Umbilical cord (tissue), 2 donors: ENCODE data around the gene CA12. TPM values are rescaled to one million over a fixed set of nuclear protein-coding genes. Genes with fewer than 3 reads are reported as not detected.

ENCODE experiments used
- DNase-seq: peaks from one replicate; pipeline ENCODE4 v3.0.0-alpha.2; 2015; ENCODE audit warnings: low spot score
- total RNA-seq: library from RNA; depleted of rRNA; stranded (reverse); fragments of >200 nt; gene quantifications from one replicate; pipeline ENCODE4 v1.2.3, GENCODE V29; 2014; ENCODE audit warnings: low replicate concordance; ENCODE audit not compliant: insufficient read depth

Gene CA12
- total RNA-seq, 1 donor from 2014 or later = 46.9 TPM

DNA sequence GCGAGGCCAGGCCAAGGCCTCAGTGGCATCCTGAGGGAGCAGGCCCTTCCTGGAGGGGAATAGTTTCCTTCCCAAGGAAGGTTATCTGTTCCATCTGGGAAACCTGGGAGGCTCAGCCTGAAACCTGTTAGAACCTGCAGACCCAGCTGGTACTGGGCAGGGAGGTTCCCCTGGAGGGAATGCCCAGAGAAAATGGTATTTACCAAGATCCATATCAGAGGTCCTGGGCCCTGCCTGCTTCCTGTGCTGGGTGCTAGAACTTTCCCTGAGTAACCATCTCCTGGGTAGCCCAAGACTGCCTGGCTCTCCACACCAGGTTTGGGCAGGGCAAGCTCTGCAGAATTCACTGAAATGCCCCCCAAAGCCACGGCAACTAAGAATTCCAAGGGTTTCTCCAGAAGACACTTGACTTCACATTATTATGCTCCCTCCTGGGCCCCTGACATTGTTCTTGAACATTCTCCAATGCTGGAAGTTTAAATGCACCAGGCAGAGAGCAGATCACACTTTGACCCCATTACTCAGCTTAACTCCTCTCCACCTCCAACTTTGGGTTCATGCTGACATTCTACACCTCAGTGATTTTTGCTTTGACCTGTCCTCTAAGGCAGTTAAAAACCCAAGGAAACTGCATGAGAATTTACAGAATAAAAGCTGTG is 2.0 kb downstream of the CA12 start:
- DNase-seq = no peak

DNA sequence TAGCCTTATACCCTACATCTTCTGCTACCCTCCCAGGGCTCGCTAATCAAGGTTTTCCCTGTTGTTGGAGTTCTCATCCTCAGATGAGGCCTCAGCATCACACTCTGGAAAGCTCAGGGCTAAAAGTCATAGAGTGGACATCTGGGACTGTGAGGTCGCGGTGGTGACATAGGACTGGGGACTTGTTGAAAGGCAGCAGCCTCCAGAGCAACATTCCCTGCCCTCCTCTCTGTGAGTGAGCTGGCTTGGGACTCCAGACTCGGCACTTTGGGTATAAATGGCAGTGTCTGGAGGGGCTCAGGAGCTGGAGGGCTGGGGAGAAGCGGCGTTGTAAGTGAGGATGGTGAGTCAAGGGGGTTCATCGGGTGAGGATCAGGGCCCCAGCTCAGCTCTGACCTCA is 2.7 kb downstream of the CA12 start:
- no peak for DNase-seq

DNA sequence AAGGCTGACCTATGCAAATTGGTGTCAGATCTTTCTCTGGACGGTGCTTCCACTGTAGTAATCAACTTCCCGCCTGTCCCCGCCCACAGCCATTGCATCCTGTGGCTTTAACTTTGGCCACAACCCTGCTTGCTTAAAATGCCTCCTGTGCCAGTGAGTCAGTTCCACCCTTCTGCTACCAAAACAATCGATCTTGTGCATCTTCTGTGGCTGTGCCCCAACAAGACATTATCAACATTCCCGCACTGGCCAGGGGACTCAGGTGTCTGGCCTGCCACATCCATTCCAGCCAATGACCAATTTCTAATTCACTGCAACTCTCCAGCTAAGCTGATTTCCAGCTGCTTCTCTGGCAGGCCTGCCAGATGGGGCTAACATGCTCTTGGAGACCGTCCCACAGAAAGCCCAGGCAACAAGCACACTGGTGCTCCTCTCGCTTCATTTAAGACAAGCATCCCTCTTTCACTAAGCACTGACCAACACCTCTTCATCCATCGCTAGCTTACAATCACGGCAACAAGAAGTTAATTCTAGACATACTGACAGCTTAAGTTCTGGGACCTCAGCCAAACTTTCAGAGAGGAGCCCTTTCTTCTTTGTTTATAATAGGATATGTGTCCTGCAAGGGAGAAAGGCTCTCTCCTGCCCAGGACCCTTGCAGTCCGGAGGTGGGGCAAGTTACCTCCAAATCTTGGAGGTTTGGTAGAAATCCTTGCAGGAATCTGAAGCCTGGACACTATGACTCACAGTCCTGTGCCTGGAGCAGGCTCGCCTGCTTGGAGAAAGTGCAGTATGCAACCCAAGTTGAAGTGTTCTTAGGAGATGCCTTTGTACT is 6.7 kb downstream of the CA12 start:
- peak; percentile 77 for DNase-seq

DNA sequence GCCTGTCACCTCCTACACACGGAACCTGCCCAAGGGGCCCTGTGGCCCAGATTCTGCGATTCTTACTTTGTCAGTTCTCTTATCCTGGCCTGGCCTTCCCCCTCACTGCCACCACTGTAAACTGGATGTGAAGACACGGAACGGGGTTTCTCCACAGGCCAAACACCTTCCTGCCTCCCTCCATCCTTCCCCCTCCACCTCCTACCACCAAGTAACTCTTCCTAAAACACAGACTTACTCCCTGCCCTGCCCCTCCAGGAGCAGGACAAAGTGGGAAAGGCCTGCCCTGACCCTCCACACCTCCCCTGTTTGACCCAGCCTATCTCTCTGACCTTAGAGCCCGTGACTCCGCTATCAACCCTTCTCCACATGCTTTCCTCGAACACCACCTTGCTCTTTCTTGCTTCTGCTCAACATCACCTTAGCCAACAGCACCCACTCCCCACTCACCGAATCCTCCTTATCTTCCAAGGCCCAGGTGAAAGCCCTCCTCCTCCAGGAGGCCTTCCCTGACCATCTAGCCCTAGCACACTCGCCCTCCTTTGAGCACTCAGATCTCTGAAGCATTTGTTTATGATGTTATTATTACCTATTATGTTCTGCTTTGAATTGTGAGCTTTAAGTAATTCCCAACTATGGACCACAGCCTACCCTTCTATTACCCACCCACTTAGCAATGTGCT is 7.6 kb downstream of the CA12 start:
- DNase-seq = no peak

DNA sequence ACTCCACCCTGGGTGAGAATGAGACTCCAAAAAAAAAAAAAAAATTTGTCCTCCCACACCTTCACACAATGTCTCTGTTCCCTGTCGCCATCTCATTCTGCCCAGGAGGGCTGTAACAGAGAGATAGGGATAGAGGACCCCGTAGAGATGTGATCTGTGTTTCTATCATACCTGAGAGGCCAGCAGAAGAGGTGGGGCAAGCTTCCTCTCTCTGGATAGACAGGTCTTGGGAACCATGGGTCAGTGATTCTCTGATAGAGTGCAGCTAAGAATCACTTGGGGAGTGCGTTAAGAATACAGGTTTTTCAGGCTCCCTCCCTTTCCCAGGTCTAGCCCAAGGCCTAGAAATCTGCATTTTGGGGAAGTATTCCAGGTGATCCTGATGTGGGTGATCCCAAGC is 8.3 kb downstream of the CA12 start:
- DNase-seq = no peak

DNA sequence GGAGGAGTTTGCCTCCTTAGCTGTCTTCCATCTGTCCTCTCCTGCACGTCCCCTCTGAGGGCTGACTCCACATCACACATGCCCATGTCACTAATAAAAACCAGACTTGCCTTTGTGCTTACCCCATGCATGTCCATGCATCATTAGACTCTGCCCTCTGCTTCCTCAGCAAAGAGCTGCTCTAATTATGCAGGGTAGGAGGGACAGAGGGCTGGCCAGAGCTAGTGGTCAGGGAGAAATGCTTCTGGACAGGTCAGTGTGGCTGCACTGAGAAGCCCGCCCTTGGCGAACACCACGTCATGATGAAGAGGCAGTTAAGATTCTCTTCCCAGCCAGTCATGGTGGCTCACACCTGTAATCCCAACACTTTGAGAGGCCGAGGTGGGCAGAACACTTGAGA is 8.9 kb downstream of the CA12 start:
- DNase-seq = no peak

DNA sequence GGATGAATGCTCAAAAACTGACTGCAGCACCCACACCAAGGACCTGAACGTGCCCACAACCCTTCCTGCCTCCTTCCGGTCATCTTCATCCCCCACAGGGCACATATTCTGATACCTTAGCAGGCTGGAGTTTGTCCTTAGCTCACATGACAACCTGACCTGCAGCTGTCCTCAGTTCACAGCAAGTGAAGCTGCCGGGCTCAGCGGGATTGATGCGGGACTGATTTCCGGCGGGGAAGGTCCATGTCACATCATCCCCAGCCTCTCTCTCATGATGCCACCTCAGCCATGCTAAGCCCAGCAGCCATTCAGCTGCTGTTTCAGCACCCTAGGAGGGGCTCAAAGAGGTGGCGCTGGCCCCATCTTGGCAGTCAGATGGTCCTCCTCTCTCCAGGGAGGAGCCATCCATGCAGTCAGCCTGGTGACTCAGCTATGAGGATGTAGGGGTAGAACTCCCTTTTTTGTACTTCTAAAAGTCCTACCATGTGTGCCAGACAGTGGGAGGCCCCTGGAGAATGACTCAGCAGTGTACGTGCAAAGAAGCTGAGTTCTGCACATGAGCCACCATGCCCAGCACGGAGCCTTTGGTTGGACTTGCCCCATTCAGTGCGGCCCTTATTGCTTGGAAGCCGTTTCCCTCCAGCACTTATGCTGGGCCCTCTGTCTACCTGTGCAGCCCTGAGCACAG is 9.5 kb downstream of the CA12 start:
- DNase-seq = peak; percentile 86

DNA sequence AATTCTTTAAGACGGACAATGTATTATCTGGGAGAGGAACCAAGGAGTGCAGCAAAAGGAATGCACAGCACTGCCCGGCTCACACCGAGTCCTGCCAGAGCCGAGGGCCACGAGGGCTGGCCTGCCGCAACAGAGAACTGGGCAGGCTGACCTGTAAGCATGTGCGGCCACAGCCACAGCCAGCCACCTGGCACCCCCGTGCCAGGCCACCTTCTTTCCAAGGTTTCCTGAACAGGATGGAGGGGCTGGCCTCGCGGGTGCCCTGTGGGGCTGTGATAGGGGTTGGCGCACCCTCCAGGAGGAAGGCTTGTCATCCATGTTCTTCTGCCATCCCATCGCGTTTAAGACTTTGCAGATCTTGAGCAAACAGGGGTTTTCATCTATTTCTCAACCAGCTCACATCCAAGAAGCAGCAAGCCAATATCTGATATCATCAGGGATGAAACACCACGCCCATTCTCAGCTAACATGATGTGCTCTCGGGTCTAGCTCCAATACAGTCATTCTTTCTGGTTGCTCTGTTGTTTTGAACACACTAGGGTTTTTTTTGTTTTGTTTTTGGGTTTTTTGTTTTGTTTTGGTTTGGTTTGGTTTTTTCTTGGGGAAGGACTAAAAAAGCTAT is 10.2 kb downstream of the CA12 start:
- peak; percentile 54 for DNase-seq

DNA sequence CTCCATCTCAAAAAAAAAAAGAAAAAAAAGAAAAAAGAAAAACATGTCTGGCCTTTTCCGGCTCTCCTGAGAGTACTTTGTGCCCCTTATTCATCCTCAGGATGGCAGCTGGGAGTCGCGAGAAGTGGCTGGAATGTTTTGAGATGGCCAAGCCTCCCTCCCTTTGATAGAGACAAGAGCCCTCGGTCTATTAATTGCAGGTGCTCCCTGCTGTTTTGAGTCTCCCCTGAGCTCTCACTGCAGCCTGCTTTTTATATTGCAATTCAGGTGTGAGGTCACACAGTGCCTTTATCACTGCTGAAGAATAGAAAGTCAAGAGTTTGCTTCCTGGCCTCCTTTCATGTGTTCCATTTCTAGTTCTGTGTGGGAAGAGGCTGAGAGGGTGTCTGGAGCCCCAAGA is 10.9 kb downstream of the CA12 start:
- DNase-seq = no peak

DNA sequence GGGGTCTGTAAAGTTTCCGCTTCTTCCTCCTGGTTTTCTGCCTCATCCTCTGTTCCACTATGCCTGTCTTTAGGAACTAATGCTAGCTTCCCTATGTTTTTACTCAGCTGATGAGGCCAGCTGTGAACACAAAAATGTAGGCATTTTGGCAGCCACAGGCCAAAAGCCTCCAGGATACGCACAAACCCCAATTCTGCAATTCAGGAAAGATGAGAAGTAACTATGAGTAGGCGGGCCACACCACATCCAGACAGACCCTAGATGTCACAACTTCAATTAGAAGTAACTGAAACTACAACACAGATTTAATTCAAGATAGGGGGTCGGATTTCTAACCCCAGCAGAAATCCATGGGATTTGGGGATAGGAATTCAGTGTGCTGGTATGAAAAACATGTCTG is 11.9 kb downstream of the CA12 start:
- no peak for DNase-seq

DNA sequence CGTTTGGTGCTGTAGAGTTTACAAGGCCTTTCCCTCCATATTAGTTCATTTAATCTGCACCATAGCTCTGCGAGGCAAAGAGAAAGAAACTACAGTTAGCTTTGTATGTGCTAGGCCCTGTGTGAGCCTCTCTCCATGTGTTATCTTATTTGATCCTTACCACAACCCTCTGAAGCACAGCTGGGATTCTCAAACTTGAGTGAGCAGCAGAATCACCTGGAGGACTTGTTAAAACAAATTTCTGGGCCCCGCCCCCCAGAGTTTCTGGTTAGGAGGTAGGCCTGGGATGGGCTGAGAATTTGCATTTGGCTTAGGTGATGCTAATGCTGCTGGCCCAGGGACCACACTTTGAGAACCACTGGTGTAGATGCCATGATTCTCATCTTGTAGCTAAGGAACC is 12.3 kb downstream of the CA12 start:
- no peak for DNase-seq

DNA sequence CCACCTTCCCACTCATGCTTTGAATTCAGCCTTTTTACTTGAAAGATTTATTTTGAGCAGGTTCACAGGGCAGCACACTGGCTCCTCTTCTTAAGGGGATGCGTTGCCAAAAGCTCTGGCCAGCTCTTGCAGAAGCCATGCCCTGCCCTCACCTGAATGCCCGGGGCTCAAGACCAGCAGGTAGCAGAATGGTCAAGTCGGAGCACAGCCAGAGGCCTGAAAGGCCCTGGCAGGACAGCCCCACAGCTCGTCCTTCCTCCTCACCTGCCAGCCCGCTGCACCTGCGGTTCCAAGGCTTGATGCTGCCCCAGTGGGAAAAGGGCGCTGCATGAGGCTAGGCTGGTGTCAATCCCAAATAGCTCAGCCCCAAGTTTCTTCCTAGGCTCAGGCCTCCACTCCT is 13.1 kb downstream of the CA12 start:
- DNase-seq = no peak

DNA sequence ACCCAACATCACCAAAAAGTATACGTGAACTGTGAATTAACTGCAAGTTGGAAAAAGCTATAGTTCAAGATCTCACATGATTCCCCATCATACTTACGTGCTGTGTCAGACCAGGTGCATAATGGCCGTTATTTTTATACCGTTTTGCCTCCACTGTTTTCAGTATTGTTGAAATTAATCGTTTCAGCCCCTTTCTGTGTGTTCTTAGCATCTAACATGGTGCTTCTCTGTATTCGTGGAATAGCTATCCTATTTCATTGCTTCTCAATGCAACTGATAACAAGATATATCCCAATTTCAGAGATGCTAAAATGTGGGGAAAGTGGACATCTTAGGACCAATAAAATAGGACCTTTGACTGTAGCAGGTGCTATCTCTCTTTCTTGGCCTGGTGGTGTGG is 13.7 kb downstream of the CA12 start:
- DNase-seq = no peak

DNA sequence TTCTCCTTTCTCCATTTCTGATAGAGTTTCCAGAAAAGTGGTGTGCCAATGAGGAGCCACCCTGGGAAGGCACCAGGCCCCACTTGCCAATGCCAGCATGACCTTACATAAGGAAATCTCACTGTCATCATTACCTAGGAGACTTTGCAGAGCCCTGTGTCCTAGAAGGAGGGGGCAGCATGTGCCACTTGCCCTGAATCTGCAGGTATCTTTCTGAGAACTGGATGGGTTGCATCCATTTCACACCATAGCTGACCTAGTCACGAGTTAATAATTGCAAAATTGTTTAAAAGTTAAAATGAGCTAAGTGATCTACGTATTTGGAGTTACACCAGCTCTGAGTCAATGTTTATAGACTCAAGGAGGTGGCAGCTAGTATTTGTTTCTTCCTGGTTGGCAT is 14.3 kb downstream of the CA12 start:
- DNase-seq = no peak

DNA sequence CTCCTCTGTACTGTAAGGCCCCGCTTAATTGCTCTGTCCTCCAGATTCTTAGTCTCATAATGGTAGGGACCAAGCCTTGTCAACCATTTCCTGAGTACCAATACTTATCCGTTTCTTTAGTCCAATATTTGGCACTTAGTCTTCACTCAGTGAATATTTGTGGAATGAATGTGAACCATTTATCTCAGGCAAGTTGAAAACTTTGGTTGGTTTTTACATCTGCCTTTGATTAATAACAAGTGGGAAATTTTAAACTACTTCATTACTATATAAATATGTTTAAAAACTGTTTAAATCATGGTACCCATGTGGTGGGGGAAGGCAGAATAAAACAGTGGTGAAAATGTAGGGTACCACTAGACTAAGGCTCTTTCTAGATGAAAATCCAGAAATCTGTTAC is 15.2 kb downstream of the CA12 start:
- no peak for DNase-seq

DNA sequence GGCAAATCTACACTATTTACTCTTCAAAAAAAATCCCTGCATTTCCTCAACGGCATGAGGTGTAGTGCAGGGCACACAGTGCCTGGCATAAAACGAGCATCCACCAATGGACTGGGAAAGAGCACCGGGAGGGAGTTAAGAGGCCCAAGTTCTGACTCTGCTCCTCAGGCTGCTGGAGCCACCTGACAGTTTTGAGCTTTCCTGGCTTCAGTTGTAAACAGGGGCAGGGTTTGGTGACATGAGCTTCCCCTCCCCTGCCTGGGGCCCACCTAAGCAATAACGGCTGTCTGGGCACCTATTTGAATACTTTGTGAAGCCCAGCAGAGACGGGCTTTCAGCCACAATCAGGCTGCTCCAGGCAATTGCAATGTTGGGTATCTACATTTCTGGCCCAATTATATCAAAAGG is 16.4 kb downstream of the CA12 start:
- DNase-seq = no peak

DNA sequence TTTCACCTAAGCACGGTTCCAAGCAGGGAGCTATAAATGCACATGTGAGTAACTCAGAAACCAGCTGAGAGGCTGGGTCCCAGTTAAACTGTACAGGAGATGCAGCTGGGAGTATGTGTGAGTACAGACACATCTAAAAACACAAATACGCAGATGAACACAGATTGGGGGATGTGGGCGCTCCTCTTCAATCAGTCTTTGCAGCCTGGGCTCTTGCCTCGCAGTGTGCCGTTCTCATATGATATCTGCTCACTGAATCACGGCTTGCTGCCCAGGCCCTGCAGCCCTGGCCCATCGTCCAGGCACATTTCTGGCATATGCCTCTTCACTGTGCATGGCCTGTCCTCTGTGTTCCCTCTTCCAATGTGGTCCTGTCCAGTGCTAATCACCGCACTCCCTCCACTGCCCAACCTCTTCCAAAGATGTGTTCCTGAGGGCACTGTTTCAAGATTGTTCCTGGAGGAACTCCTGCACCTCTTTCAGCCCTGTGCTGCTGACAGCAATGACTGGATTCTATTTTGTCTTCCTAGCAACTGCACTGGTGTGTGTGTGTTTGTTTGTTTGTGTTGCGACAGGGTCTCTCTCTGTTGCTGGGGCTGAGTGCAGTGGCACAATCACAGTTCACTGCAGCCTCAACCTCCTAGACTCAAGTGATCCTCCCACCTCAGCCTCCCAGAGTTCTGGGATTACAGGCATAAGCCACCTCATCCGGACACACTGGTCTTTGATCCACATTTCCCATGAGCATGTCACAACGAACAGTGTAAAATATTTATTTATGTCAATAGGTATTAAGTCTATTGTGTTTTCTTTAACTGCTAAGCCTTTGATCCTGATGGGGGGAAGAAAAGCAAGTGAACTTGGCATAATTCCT is 17.0 kb downstream of the CA12 start:
- DNase-seq = no peak

DNA sequence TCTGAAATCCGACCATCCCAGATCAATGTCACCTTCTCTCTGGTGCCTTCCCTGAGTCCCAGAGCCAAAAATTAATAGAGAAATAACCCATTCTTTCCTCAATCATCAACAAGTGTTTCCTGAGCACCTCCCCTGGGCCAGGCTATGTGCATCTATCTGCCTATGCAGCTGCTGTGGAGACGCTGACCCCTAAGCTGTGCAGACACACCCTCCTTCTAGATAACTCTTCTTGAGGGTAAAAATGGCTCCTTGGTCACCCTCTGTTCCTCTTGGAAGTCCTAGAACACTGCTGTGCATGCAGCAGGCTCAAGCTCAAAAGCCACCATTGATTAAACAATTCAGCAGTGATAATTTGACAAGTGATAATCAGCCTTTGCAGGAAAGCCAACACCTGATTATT is 18.4 kb downstream of the CA12 start:
- DNase-seq = no peak

DNA sequence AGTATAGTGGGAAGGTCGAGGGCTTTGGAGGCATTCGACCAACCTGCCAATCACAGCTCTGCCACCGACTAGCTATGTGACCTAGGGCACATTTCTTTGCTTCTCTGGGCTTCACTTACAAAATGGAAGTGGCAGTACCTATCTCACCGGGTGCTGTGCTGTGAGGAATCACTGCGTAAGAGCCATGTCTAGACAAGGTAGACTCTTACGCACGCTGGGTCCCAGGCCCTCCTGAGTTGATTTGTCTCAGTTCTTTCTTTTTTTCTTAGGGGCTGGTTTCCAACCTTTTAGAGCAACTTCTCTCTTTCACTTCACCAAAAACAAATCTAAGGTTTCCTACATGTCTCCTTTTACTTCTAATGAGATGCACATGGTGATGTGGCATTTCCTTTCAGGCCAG is 18.8 kb downstream of the CA12 start:
- no peak for DNase-seq

DNA sequence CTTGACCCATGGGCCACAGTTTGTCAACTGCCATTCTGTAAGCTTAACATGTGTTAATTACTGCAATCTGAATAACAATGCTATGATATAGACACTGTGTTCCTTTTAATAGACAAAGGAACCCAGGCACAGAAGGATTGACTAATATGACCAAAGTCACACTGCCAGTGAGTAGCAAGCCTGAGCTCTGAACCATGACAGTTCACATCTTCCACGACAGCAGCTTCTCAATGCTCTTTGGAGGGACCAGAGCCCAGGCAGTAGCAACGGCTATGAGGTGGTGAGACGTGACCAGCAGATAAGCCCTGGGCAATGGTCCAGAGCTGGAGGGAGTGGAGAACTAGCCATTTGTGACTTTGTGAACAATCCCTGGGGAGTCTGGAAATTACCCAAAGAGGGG is 19.4 kb downstream of the CA12 start:
- peak; percentile 40 for DNase-seq

DNA sequence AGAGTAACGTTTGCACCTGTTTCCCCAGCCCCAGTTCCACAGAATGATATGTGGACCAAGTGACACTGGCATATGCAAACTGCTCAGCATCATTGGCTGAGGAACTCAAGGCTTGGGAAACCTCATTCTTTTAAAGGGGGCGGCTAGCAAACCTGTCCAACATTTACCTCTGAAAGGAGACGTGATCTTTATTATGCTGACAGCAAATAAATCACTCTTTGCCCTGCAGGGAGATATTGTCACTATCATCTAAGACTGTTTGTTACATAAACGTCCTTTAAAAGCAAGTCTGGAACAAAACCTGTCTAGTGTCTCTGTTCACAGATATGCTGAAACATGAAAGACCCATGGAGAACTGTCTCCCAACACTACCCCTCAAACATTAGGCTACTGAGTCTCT is 21.5 kb downstream of the CA12 start:
- no peak for DNase-seq
